CD14-positive monocyte (primary cell): Measurements from ENCODE around the gene FEM1C. TPM values are rescaled to one million over a fixed set of nuclear protein-coding genes. Genes with fewer than 3 reads are reported as not detected.

ENCODE experiments used
- DNase-seq, 3 donors: peaks; one replicate each; pipeline ENCODE4 v3.0.0-alpha.2; 2011 to 2022
- H2AFZ ChIP-seq: 2 replicates; pipeline ENCODE4 v1.6.0; 2012; ENCODE audit warnings: mild to moderate bottlenecking, low read depth, low read length, inconsistent platforms; ENCODE audit not compliant: insufficient read depth, poor library complexity, severe bottlenecking
- H3K27ac ChIP-seq, 2 donors: 1 replicate in 1 of 2; 2 replicates in 1 of 2; pipeline ENCODE4 v1.5.1; 2012 to 2013; ENCODE audit warnings: low read length in 2 of 2, control low read depth in 1 of 2, inconsistent platforms in 1 of 2, low read depth in 1 of 2, mild to moderate bottlenecking in 1 of 2
- H3K27me3 ChIP-seq, 2 donors: one replicate each; pipeline versions ENCODE4 v1.6.0 to v1.6.1; 2011 to 2013; ENCODE audit warnings: low read length in 2 of 2; ENCODE audit not compliant: control insufficient read depth in 2 of 2, insufficient read depth in 2 of 2
- H3K36me3 ChIP-seq, 2 donors: replicated peaks in 1 of 2; 1 replicate in 1 of 2; 2 replicates in 1 of 2; pipeline versions ENCODE4 v1.5.1 to v1.6.1; 2012 to 2013; ENCODE audit warnings: low read length in 2 of 2, control low read depth in 1 of 2, inconsistent platforms in 1 of 2, mild to moderate bottlenecking in 1 of 2; ENCODE audit not compliant: insufficient read depth in 2 of 2, control insufficient read depth in 1 of 2
- H3K4me1 ChIP-seq, 2 donors: 1 replicate in 1 of 2; 2 replicates in 1 of 2; pipeline versions ENCODE4 v1.5.1 to v1.6.1; 2012 to 2013; ENCODE audit warnings: low read length in 2 of 2, control low read depth in 1 of 2, inconsistent platforms in 1 of 2, mild to moderate bottlenecking in 1 of 2, moderate library complexity in 1 of 2; ENCODE audit not compliant: insufficient read depth in 2 of 2, control insufficient read depth in 1 of 2
- H3K4me2 ChIP-seq: replicated peaks from 2 replicates; pipeline ENCODE3; 2012; ENCODE audit warnings: low read length, moderate library complexity, mild to moderate bottlenecking; ENCODE audit not compliant: poor library complexity, severe bottlenecking; ENCODE audit errors: extremely low read depth
- H3K4me3 ChIP-seq, 3 experiments: fragments of 200-600 bp in 1 of 3; sonication (generic) in 1 of 3; replicated peaks in 1 of 3; 1 replicate in 2 of 3; 2 replicates in 1 of 3; pipeline ENCODE4 v1.5.1; 2011 to 2013; ENCODE audit warnings: low read length in 3 of 3, mild to moderate bottlenecking in 3 of 3, control low read depth in 2 of 3, low read depth in 2 of 3, inconsistent platforms in 1 of 3, moderate library complexity in 1 of 3
- H3K79me2 ChIP-seq: 2 replicates; pipeline ENCODE4 v1.6.0; 2012; ENCODE audit warnings: mild to moderate bottlenecking, control low read depth, inconsistent platforms, low read length, moderate library complexity; ENCODE audit not compliant: insufficient read depth
- H3K9ac ChIP-seq: 2 replicates; pipeline ENCODE4 v1.6.0; 2017; ENCODE audit warnings: low read length, mild to moderate bottlenecking; ENCODE audit not compliant: insufficient read depth, poor library complexity, severe bottlenecking
- H3K9me3 ChIP-seq, 2 donors: replicated peaks in 1 of 2; 1 replicate in 1 of 2; 2 replicates in 1 of 2; pipeline versions ENCODE4 v1.5.1 to v1.6.1; 2012 to 2013; ENCODE audit warnings: low read length in 2 of 2, control low read depth in 1 of 2; ENCODE audit not compliant: control insufficient read depth in 1 of 2, insufficient read depth in 1 of 2
- H4K20me1 ChIP-seq: 2 replicates; pipeline ENCODE4 v1.6.0; 2012; ENCODE audit warnings: mild to moderate bottlenecking, low read length, control low read depth, moderate library complexity; ENCODE audit not compliant: insufficient read depth
- H3K27ac Mint-ChIP-seq, 7 donors: one replicate each; pipeline ENCODE4 v1.8.0; 2020; ENCODE audit warnings: mild to moderate bottlenecking in 7 of 7, mixed read lengths in 7 of 7, moderate library complexity in 6 of 7, inconsistent platforms in 2 of 7
- H3K27me3 Mint-ChIP-seq, 3 donors: one replicate each; pipeline ENCODE4 v1.8.0; 2021 to 2022; ENCODE audit warnings: low read depth in 3 of 3, mild to moderate bottlenecking in 3 of 3, mixed read lengths in 3 of 3, moderate library complexity in 3 of 3, inconsistent platforms in 1 of 3
- H3K36me3 Mint-ChIP-seq, 2 donors: one replicate each; pipeline ENCODE4 v1.8.0; 2020; ENCODE audit warnings: mixed read lengths in 2 of 2, inconsistent platforms in 1 of 2, mild to moderate bottlenecking in 1 of 2
- H3K4me1 Mint-ChIP-seq: one replicate; pipeline ENCODE4 v1.8.0; 2020; ENCODE audit warnings: mild to moderate bottlenecking, mixed read lengths
- H3K4me3 Mint-ChIP-seq, 2 donors: one replicate each; pipeline ENCODE4 v1.8.0; 2020; ENCODE audit warnings: mild to moderate bottlenecking in 2 of 2, mixed read lengths in 2 of 2, moderate library complexity in 1 of 2
- H3K9me3 Mint-ChIP-seq, 7 donors: one replicate each; pipeline ENCODE4 v1.8.0; 2020 to 2022; ENCODE audit warnings: mixed read lengths in 7 of 7, mild to moderate bottlenecking in 6 of 7, moderate library complexity in 6 of 7, inconsistent platforms in 2 of 7
- WGBS: methylation state at CpG from one replicate; pipeline ENCODE4 v1.1.5; 2013; ENCODE audit warnings: missing lambda C conversion rate; ENCODE audit not compliant: insufficient coverage; 5-methylcytosine and 5-hydroxymethylcytosine counted together
- intact Hi-C, 2 donors: fragments of 100-400 bp; cut with micrococcal nuclease; formaldehyde crosslinking; loops; one replicate each; pipeline versions ENCODE4 v1.15.0 to v1.15.1; 2023
- polyA plus RNA-seq, 3 donors: library from polyadenylated mRNA; depleted of rRNA in 1 of 3; unstranded in 2 of 3; stranded (reverse) in 1 of 3; fragments of 300-500 nt in 2 of 3; fragments of >200 nt in 1 of 3; fragmentation: Illumina TruSeq in 2 of 3; gene quantifications; 1 replicate in 2 of 3; 2 replicates in 1 of 3; pipeline ENCODE4 v1.2.3, GENCODE V29; 2012 to 2021
- TF ChIP-seq, protein P1 (sequence below): fragments of 200-600 bp; IDR thresholded peaks from one replicate; pipeline ENCODE4 v1.8.0; 2022; ENCODE audit warnings: antibody characterized with exemption, mild to moderate bottlenecking

Gene FEM1C
- polyA plus RNA-seq, 3 donors, result 2.5 to 18.2 (median 2.6) TPM

DNA sequence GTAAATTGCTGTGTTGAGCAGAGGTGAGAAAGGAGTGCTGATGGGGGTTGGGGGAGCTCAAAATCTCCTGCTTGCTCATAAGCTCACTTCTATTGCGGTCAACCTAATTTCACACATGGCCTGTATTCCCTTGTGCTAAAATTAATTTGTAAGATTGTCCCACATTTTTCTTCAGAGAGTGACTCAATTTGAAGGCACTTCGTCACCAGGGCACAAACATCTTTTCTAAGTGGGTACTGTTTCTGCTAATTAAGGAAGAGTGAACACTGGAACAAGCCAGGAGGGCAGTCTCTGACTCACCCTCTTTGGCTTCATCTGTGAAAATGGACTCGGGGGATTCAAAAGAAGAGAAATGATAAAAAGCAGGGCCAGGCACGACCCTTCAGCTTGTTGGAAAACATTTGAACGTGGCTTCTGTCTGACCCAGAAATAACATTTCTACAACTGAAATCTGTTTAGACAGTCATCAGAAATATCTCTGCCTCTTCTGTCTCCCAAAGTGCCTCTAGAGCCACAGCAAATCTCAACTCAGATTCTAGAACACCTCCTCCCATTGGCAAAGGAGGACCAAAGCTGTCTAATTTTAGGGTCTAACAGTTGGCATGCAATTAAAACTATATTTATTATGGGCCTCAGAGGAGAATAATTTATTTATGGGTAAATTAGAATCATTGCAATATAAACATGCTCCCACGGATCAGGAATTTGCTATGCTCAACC lies 49.8 kb downstream of the FEM1C start:
- Mint-ChIP-seq H3K9me3 (peaks cover 2 to 14% (median 5%) of the 10 kb centered on the region in 7 donors), H3K36me3 (no peaks in the 10 kb centered on the region), H3K4me1 (peaks cover 29% of the 10 kb centered on the region), H3K27ac (no peak overlapping the region), H3K4me3 (peak overlapping the region in 1 of 2 donors; percentile 73), H3K27me3 (peaks cover 3 to 11% (median 3%) of the 10 kb centered on the region in 3 donors)
- H3K9me3 ChIP-seq, result peaks cover 0 to 3% of the 10 kb centered on the region in 2 donors
- H2AFZ ChIP-seq, result no peak overlapping the region
- TF ChIP-seq, protein P1, sequence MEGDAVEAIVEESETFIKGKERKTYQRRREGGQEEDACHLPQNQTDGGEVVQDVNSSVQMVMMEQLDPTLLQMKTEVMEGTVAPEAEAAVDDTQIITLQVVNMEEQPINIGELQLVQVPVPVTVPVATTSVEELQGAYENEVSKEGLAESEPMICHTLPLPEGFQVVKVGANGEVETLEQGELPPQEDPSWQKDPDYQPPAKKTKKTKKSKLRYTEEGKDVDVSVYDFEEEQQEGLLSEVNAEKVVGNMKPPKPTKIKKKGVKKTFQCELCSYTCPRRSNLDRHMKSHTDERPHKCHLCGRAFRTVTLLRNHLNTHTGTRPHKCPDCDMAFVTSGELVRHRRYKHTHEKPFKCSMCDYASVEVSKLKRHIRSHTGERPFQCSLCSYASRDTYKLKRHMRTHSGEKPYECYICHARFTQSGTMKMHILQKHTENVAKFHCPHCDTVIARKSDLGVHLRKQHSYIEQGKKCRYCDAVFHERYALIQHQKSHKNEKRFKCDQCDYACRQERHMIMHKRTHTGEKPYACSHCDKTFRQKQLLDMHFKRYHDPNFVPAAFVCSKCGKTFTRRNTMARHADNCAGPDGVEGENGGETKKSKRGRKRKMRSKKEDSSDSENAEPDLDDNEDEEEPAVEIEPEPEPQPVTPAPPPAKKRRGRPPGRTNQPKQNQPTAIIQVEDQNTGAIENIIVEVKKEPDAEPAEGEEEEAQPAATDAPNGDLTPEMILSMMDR, result no peak
- H3K9ac ChIP-seq, result no peak overlapping the region
- H4K20me1 ChIP-seq, result no peaks in the 10 kb centered on the region
- DNase-seq, result no peak
- WGBS, result 80% methylated on average over 1 of the region's 6 CpGs
- peaks cover 0 to 8% of the 10 kb centered on the region in 2 donors for H3K27me3 ChIP-seq
- no peaks in the 10 kb centered on the region for H3K36me3 ChIP-seq
- no peak overlapping the region for H3K27ac ChIP-seq
- H3K4me1 ChIP-seq, result peaks cover 23 to 30% of the 10 kb centered on the region in 2 donors
- H3K4me2 ChIP-seq, result no peak overlapping the region
- H3K79me2 ChIP-seq, result no peaks in the 10 kb centered on the region
- no peak overlapping the region for H3K4me3 ChIP-seq
- intact Hi-C loops, result no loop called here

DNA sequence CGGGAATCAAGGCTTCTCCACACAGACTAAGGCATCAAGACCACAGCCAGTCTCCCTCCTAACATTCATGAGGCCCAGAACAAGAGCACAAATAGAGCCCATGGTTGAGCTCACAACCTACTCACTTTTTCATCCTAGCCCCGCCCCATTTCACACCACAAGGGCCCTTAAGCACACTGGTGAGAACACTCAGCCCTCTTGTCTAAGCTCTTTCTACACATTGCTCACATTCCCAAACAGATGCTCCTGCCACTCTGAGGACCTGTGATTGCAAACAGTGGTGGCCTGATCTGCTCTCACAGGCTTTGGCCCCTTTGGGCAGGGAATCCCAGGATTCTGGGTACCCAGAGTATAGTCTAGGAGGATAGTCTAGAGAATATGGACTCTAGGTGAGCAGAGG lies 54.0 kb downstream of the FEM1C start:
- Histone ChIP-seq H3K27me3 (peaks cover 0 to 3% of the 10 kb centered on the region in 2 donors), H3K9me3 (no peaks in the 10 kb centered on the region), H3K36me3 (no peaks in the 10 kb centered on the region), H3K9ac (no peak overlapping the region), H3K4me2 (no peak overlapping the region), H4K20me1 (no peaks in the 10 kb centered on the region), H3K27ac (no peak overlapping the region), H3K4me3 (no peak overlapping the region), H2AFZ (no peak overlapping the region), H3K4me1 (peaks cover 49 to 57% of the 10 kb centered on the region in 2 donors), H3K79me2 (no peaks in the 10 kb centered on the region)
- intact Hi-C loops, result no loop called here
- peaks cover 0 to 5% (median 0%) of the 10 kb centered on the region in 3 donors for H3K27me3 Mint-ChIP-seq
- H3K9me3 Mint-ChIP-seq, result peaks cover 0 to 4% (median 0%) of the 10 kb centered on the region in 7 donors
- no peak for DNase-seq
- H3K4me1 Mint-ChIP-seq, result peaks cover 54% of the 10 kb centered on the region
- peak overlapping the region in 1 of 7 donors; percentile 18 for H3K27ac Mint-ChIP-seq
- TF ChIP-seq, protein P1, result no peak
- H3K36me3 Mint-ChIP-seq, result no peaks in the 10 kb centered on the region
- no peak overlapping the region for H3K4me3 Mint-ChIP-seq
- 100% methylated on average over 2 of the region's 2 CpGs for WGBS
